HG02798 (cell line): ENCODE data around the gene ANLN.
"Not testable (repeated sequence)": the region's sequence is repeated elsewhere in the genome, so short reads cannot be mapped to it uniquely, and the experiment has no call there.

Experiments
- ATAC-seq: cut with Tn5 transposase; IDR thresholded peaks from one replicate; pipeline ENCODE4 v1.9.1; 2021; ENCODE audit warnings: mild to moderate bottlenecking; ENCODE audit not compliant: unreplicated experiment, poor library complexity

ANLN gene

GRCh38 chr7:36460811-36461429 lies 71.3 kb downstream of the ANLN start:
- no peak for ATAC-seq

- ATAC-seq, result no peak
Observed at GRCh38 chr7:36462551-36463137, 73.0 kb downstream of the ANLN start.

- no peak for ATAC-seq
Observed at GRCh38 chr7:36464271-36464670, 74.6 kb downstream of the ANLN start.

- not testable (repeated sequence) for ATAC-seq
Observed at GRCh38 chr7:36466001-36466400, 76.3 kb downstream of the ANLN start.

- ATAC-seq, result no peak
Observed at GRCh38 chr7:36468370-36469101, 78.9 kb downstream of the ANLN start.

- no peak for ATAC-seq
Observed at GRCh38 chr7:36469236-36469635, 79.6 kb downstream of the ANLN start.

GRCh38 chr7:36472141-36472729 lies 82.6 kb downstream of the ANLN start:
- ATAC-seq, result no peak

- ATAC-seq, result no peak
Observed at GRCh38 chr7:36473454-36474282, 84.0 kb downstream of the ANLN start.

- ATAC-seq, result no peak
Observed at GRCh38 chr7:36474283-36475010, 84.8 kb downstream of the ANLN start.

GRCh38 chr7:36475011-36475342 lies 85.3 kb downstream of the ANLN start:
- no peak for ATAC-seq

- ATAC-seq, result no peak
Observed at GRCh38 chr7:36475381-36475780, 85.7 kb downstream of the ANLN start.

- ATAC-seq, result no peak
Observed at GRCh38 chr7:36478745-36479144, 89.1 kb downstream of the ANLN start.

- ATAC-seq, result not testable (repeated sequence)
Observed at GRCh38 chr7:36483853-36484252, 94.2 kb downstream of the ANLN start.

GRCh38 chr7:36484265-36484664 lies 94.6 kb downstream of the ANLN start:
- ATAC-seq, result no peak

GRCh38 chr7:36486336-36486735 lies 96.7 kb downstream of the ANLN start:
- ATAC-seq, result no peak

- ATAC-seq, result no peak
Observed at GRCh38 chr7:36487756-36488336, 98.2 kb downstream of the ANLN start.

GRCh38 chr7:36488672-36489071 lies 99.0 kb downstream of the ANLN start:
- not testable (repeated sequence) for ATAC-seq

GRCh38 chr7:36490419-36490830 lies 100.8 kb downstream of the ANLN start:
- ATAC-seq, result no peak

- no peak for ATAC-seq
Observed at GRCh38 chr7:36491317-36491716, 101.7 kb downstream of the ANLN start.

- ATAC-seq, result no peak
Observed at GRCh38 chr7:36496576-36496975, 106.9 kb downstream of the ANLN start.
